Panc1 (cell line): Measurements from ENCODE around the gene TUB. TPM values are rescaled to one million over a fixed set of nuclear protein-coding genes. Genes with fewer than 3 reads are reported as not detected.

Source experiments
- ATAC-seq: fragments of 200-7000 bp; cut with Tn5 transposase; 2 replicates; pipeline ENCODE4 v1.9.1; 2020; ENCODE audit warnings: mild to moderate bottlenecking, moderate library complexity
- BruUV-seq: library from RNA; stranded (reverse); fragments of 400-500 nt; replicated peaks from 2 replicates; lab custom pipeline; 2021; lab: Mats Ljungman, UMichigan
- CTCF ChIA-PET: fragments of 300-600 bp; sonication (Branson Sonifier 250); formaldehyde crosslinking; loops from one replicate; lab custom pipeline; 2022; ENCODE audit warnings: antibody characterized with exemption; lab: Charles Lee
- POLR2A ChIA-PET: fragments of 300-600 bp; sonication (Branson Sonifier 250); formaldehyde crosslinking; loops from one replicate; lab custom pipeline; 2022; ENCODE audit warnings: antibody characterized with exemption; lab: Charles Lee
- DNase-seq: peaks from one replicate; pipeline ENCODE4 v3.0.0-alpha.2; 2010; ENCODE audit warnings: low read depth, low spot score
- H3K27ac ChIP-seq: 2 replicates; pipeline ENCODE4 v1.5.1; 2011; ENCODE audit warnings: mild to moderate bottlenecking, low read length, inconsistent platforms
- H3K27me3 ChIP-seq: fragments of 200-500 bp; sonication (Bioruptor generic); 2 replicates; pipeline ENCODE4 v1.6.0; 2014; ENCODE audit warnings: low read length, inconsistent platforms; ENCODE audit not compliant: control insufficient read depth, insufficient read depth
- H3K36me3 ChIP-seq: fragments of 200-500 bp; sonication (Bioruptor generic); 2 replicates; pipeline ENCODE4 v1.5.1; 2014; ENCODE audit warnings: inconsistent platforms, mild to moderate bottlenecking, low read length, moderate library complexity; ENCODE audit not compliant: control insufficient read depth, insufficient read depth
- H3K4me1 ChIP-seq: 2 replicates; pipeline ENCODE4 v1.5.1; 2011; ENCODE audit warnings: inconsistent platforms, mild to moderate bottlenecking, low read length, moderate library complexity; ENCODE audit not compliant: control insufficient read depth, insufficient read depth
- H3K4me3 ChIP-seq, 2 experiments: 2 replicates each; pipeline ENCODE4 v1.5.1; 2011 to 2012; ENCODE audit warnings: low read depth in 2 of 2, low read length in 2 of 2, mild to moderate bottlenecking in 2 of 2, inconsistent platforms in 1 of 2, moderate library complexity in 1 of 2
- H3K9me3 ChIP-seq: fragments of 200-500 bp; sonication (Bioruptor generic); 2 replicates; pipeline ENCODE4 v1.5.1; 2014; ENCODE audit warnings: low read depth, mild to moderate bottlenecking, inconsistent platforms, low read length, moderate library complexity; ENCODE audit not compliant: control insufficient read depth, insufficient read depth
- POLR2AphosphoS5 ChIP-seq: IDR thresholded peaks from 2 replicates; pipeline ENCODE4 v1.6.1; 2012; ENCODE audit warnings: mild to moderate bottlenecking, low read depth, low read length, moderate library complexity
- SIN3A ChIP-seq: IDR thresholded peaks from 2 replicates; pipeline ENCODE4 v1.6.1; 2012; ENCODE audit warnings: low read depth, mild to moderate bottlenecking, low read length, moderate library complexity, borderline replicate concordance; ENCODE audit not compliant: insufficient read depth
- TCF7L2 ChIP-seq: IDR thresholded peaks from 2 replicates; pipeline ENCODE4 v1.6.1; 2011; ENCODE audit warnings: mild to moderate bottlenecking, low read depth, low read length, inconsistent platforms
- in situ Hi-C: cut with HindIII; loops from 2 replicates; pipeline ENCODE4 v1.10.0; 2016; ENCODE audit warnings: low sequenced_read_pairs, low pct_unique_long_range_greater_than_20kb
- intact Hi-C: fragments of 100-400 bp; cut with micrococcal nuclease; formaldehyde crosslinking; loops from one replicate; pipeline ENCODE4 v1.10.0; 2022; ENCODE audit not compliant: unreplicated experiment
- total RNA-seq: library from RNA; stranded (reverse); gene quantifications from one replicate; pipeline ENCODE4 v1.2.1, GENCODE V29; 2021; ENCODE audit not compliant: unreplicated experiment
- TF ChIP-seq, protein P1 (sequence below): fragments of 450-650 bp; IDR thresholded peaks from 2 replicates; pipeline ENCODE4 v1.5.1; 2017; ENCODE audit warnings: mild to moderate bottlenecking
- TF ChIP-seq, protein P2 (sequence below), 2 experiments: IDR thresholded peaks; 2 replicates each; pipeline ENCODE4 v1.6.1; 2011 to 2012; ENCODE audit warnings: low read depth in 2 of 2, control low read depth in 1 of 2, low read length in 1 of 2, mild to moderate bottlenecking in 1 of 2, moderate library complexity in 1 of 2; ENCODE audit not compliant: insufficient read depth in 1 of 2

TUB gene
- total RNA-seq, 1 experiment from 2014 or later, result 4.3 TPM

GRCh38 chr11:8103909-8104308 is 22.9 kb downstream of the TUB start:
- ChIA-PET POLR2A (no interaction called here), CTCF (no interaction called here)
- DNase-seq, result no peak
- H3K9me3 ChIP-seq, result no peaks in the 10 kb centered on the region
- ATAC-seq, result no peak
- intact Hi-C loops (no loop called here), in situ Hi-C loops (no loop called here)
- H3K4me3 ChIP-seq, result no peak overlapping the region
- peaks cover 3% of the 10 kb centered on the region for H3K27me3 ChIP-seq
- H3K4me1 ChIP-seq, result no peaks in the 10 kb centered on the region
- TF ChIP-seq TCF7L2, result no peak
- TF ChIP-seq, protein P1, sequence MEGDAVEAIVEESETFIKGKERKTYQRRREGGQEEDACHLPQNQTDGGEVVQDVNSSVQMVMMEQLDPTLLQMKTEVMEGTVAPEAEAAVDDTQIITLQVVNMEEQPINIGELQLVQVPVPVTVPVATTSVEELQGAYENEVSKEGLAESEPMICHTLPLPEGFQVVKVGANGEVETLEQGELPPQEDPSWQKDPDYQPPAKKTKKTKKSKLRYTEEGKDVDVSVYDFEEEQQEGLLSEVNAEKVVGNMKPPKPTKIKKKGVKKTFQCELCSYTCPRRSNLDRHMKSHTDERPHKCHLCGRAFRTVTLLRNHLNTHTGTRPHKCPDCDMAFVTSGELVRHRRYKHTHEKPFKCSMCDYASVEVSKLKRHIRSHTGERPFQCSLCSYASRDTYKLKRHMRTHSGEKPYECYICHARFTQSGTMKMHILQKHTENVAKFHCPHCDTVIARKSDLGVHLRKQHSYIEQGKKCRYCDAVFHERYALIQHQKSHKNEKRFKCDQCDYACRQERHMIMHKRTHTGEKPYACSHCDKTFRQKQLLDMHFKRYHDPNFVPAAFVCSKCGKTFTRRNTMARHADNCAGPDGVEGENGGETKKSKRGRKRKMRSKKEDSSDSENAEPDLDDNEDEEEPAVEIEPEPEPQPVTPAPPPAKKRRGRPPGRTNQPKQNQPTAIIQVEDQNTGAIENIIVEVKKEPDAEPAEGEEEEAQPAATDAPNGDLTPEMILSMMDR, result no peak
- TF ChIP-seq SIN3A, result no peak
- H3K36me3 ChIP-seq, result no peaks in the 10 kb centered on the region
- BruUV-seq, result no TSS peak
- H3K27ac ChIP-seq, result no peak overlapping the region

- in situ Hi-C loops, result no loop called here
Measured at GRCh38 chr11:8105133-8105532, 24.1 kb downstream of the TUB start.

More at GRCh38 chr11:8105133-8105532, 24.1 kb downstream of the TUB start:
- DNase-seq, result no peak
- Histone ChIP-seq H3K36me3 (no peaks in the 10 kb centered on the region), H3K4me1 (no peaks in the 10 kb centered on the region), H3K27ac (no peak overlapping the region), H3K9me3 (no peaks in the 10 kb centered on the region), H3K27me3 (peaks cover 8% of the 10 kb centered on the region), H3K4me3 (no peak overlapping the region)
- no TSS peak for BruUV-seq
- intact Hi-C loops, result no loop called here
- TF ChIP-seq, protein P1, result no peak
- TF ChIP-seq TCF7L2 (no peak), SIN3A (no peak), POLR2AphosphoS5 (no peak)
- TF ChIP-seq, protein P2, sequence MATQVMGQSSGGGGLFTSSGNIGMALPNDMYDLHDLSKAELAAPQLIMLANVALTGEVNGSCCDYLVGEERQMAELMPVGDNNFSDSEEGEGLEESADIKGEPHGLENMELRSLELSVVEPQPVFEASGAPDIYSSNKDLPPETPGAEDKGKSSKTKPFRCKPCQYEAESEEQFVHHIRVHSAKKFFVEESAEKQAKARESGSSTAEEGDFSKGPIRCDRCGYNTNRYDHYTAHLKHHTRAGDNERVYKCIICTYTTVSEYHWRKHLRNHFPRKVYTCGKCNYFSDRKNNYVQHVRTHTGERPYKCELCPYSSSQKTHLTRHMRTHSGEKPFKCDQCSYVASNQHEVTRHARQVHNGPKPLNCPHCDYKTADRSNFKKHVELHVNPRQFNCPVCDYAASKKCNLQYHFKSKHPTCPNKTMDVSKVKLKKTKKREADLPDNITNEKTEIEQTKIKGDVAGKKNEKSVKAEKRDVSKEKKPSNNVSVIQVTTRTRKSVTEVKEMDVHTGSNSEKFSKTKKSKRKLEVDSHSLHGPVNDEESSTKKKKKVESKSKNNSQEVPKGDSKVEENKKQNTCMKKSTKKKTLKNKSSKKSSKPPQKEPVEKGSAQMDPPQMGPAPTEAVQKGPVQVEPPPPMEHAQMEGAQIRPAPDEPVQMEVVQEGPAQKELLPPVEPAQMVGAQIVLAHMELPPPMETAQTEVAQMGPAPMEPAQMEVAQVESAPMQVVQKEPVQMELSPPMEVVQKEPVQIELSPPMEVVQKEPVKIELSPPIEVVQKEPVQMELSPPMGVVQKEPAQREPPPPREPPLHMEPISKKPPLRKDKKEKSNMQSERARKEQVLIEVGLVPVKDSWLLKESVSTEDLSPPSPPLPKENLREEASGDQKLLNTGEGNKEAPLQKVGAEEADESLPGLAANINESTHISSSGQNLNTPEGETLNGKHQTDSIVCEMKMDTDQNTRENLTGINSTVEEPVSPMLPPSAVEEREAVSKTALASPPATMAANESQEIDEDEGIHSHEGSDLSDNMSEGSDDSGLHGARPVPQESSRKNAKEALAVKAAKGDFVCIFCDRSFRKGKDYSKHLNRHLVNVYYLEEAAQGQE (IDR thresholded peaks at IDR 0.05; ENCODE audit: insufficient read depth in 1 of 2, low read depth in 2 of 2, low read length in 1 of 2), result no peak
- ATAC-seq, result no peak
- ChIA-PET POLR2A (interaction anchor here (0.8 kb wide), 1 partner anchor 14 kb away, joined by 3 read pairs; no protein-coding TSS in a partner anchor), CTCF (no interaction called here)
